NB4 (cell line): Measurements from ENCODE around the gene EBF3.

Source experiments
- DNase-seq: peaks from one replicate; pipeline ENCODE4 v3.0.0; 2010; ENCODE audit warnings: low read depth
- H3K4me3 ChIP-seq: one replicate; pipeline ENCODE4 v1.5.1; 2011; ENCODE audit warnings: mild to moderate bottlenecking, low read depth, low read length, moderate library complexity
- CTCF ChIP-seq: IDR thresholded peaks from one replicate; pipeline ENCODE4 v1.5.1; 2012; ENCODE audit warnings: low read depth, low read length
- MAX ChIP-seq: IDR thresholded peaks from 2 replicates; pipeline ENCODE4 v1.6.1; 2011; ENCODE audit warnings: low read depth, low read length
- MYC ChIP-seq: IDR thresholded peaks from 2 replicates; pipeline ENCODE4 v1.6.1; 2011; ENCODE audit warnings: low read depth, low read length
- POLR2A ChIP-seq: IDR thresholded peaks from 2 replicates; pipeline ENCODE4 v1.6.1; 2011; ENCODE audit warnings: mild to moderate bottlenecking; ENCODE audit not compliant: insufficient read length; ENCODE audit errors: extremely low read depth

EBF3 gene

GRCh38 chr10:129969184-129969910 is 5.3 kb upstream of the EBF3 start:
- TF ChIP-seq MYC (no peak), CTCF (no peak), POLR2A (no peak), MAX (no peak)
- H3K4me3 ChIP-seq, result no peak overlapping the region

GRCh38 chr10:129968853-129969183 is 4.7 kb upstream of the EBF3 start:
- DNase-seq, result peak; percentile 82
- TF ChIP-seq MYC (no peak), CTCF (peak; percentile 70), POLR2A (no peak), MAX (no peak)
- no peak overlapping the region for H3K4me3 ChIP-seq

More at GRCh38 chr10:129969184-129969910, 5.3 kb upstream of the EBF3 start:
- peak; percentile 9 for DNase-seq

GRCh38 chr10:129968020-129968852 is 4.2 kb upstream of the EBF3 start:
- TF ChIP-seq MYC (no peak), CTCF (no peak), POLR2A (no peak), MAX (no peak)
- no peak for DNase-seq
- H3K4me3 ChIP-seq, result no peak overlapping the region

- TF ChIP-seq POLR2A, result no peak
- no peak for TF ChIP-seq MYC
- no peak for TF ChIP-seq CTCF
- no peak for TF ChIP-seq MAX
- no peak for DNase-seq
- H3K4me3 ChIP-seq, result no peak overlapping the region
Observed at GRCh38 chr10:129967579-129968019, 3.5 kb upstream of the EBF3 start.

- TF ChIP-seq CTCF (no peak), POLR2A (no peak), MAX (no peak), MYC (no peak)
- H3K4me3 ChIP-seq, result no peak overlapping the region
- DNase-seq, result no peak
Observed at GRCh38 chr10:129966889-129967578, 3.0 kb upstream of the EBF3 start.
